Loucy (cell line): Measurements from ENCODE around the gene DDIT4.

Experiments
- H2AFZ ChIP-seq: fragments of 200-600 bp; sonication (generic); 2 replicates; pipeline ENCODE4 v1.6.0; 2016; ENCODE audit warnings: antibody characterized with exemption, mild to moderate bottlenecking, low read length, moderate library complexity
- H3F3A ChIP-seq: fragments of 200-600 bp; 2 replicates; pipeline ENCODE4 v1.6.0; 2016; ENCODE audit warnings: antibody characterized with exemption, low read depth, mild to moderate bottlenecking
- H3K27me3 ChIP-seq: fragments of 200-600 bp; sonication (generic); 2 replicates; pipeline ENCODE4 v1.6.1; 2014; ENCODE audit warnings: low read length, mild to moderate bottlenecking; ENCODE audit not compliant: insufficient read depth, poor library complexity, severe bottlenecking
- H3K36me3 ChIP-seq: fragments of 200-600 bp; sonication (generic); 2 replicates; pipeline ENCODE4 v1.6.1; 2016; ENCODE audit warnings: low read length; ENCODE audit not compliant: insufficient read depth
- H3K4me1 ChIP-seq: fragments of 200-600 bp; sonication (generic); 2 replicates; pipeline ENCODE4 v1.5.1; 2014; ENCODE audit warnings: low read length, mild to moderate bottlenecking; ENCODE audit not compliant: insufficient read depth, poor library complexity, severe bottlenecking
- H3K4me2 ChIP-seq: fragments of 200-600 bp; sonication (generic); 2 replicates; pipeline ENCODE4 v1.6.0; 2014; ENCODE audit warnings: antibody characterized with exemption, low read length, low read depth, mild to moderate bottlenecking; ENCODE audit not compliant: poor library complexity, severe bottlenecking
- H3K4me3 ChIP-seq: fragments of 200-600 bp; sonication (generic); 2 replicates; pipeline ENCODE4 v1.5.1; 2014; ENCODE audit warnings: low read length, mild to moderate bottlenecking, mixed read lengths; ENCODE audit not compliant: poor library complexity, severe bottlenecking
- H3K79me2 ChIP-seq: fragments of 200-600 bp; sonication (generic); 2 replicates; pipeline ENCODE4 v1.6.1; 2014; ENCODE audit warnings: low read length; ENCODE audit not compliant: insufficient read depth
- H3K9ac ChIP-seq: fragments of 200-600 bp; sonication (generic); 2 replicates; pipeline ENCODE4 v1.6.0; 2014; ENCODE audit warnings: mild to moderate bottlenecking, low read depth, low read length, moderate library complexity; ENCODE audit not compliant: poor library complexity, severe bottlenecking
- H3K9me2 ChIP-seq: fragments of 200-600 bp; sonication (generic); replicated peaks from 2 replicates; pipeline ENCODE4 v1.6.1; 2016; ENCODE audit warnings: low read depth, low read length, mixed read lengths
- H3K9me3 ChIP-seq: fragments of 200-600 bp; sonication (generic); 2 replicates; pipeline ENCODE4 v1.6.1; 2014; ENCODE audit warnings: mild to moderate bottlenecking, antibody characterized with exemption, low read length, low read depth; ENCODE audit not compliant: insufficient read depth
- H4K20me1 ChIP-seq: fragments of 200-600 bp; sonication (generic); 2 replicates; pipeline ENCODE4 v1.6.0; 2014; ENCODE audit warnings: antibody characterized with exemption, low read length, mild to moderate bottlenecking; ENCODE audit not compliant: insufficient read depth, poor library complexity, severe bottlenecking
- CTCF ChIP-seq: fragments of 200-600 bp; sonication (generic); conservative IDR thresholded peaks from 2 replicates; pipeline ENCODE4 v1.5.1; 2014; ENCODE audit warnings: mild to moderate bottlenecking, antibody characterized with exemption, low read length
- EZH2phosphoT487 ChIP-seq: fragments of 200-600 bp; IDR thresholded peaks from 2 replicates; pipeline ENCODE4 v1.6.1; 2018; ENCODE audit warnings: antibody characterized with exemption, mild to moderate bottlenecking, moderate library complexity, borderline replicate concordance

DDIT4 gene

GRCh38 chr10:72227826-72228225 lies 45.9 kb upstream of the DDIT4 start:
- H3K4me1 ChIP-seq, result peaks cover 19% of the 10 kb centered on the region
- peaks cover 5% of the 10 kb centered on the region; the same call in 1 of the 2 replicates for H3K36me3 ChIP-seq
- H3K79me2 ChIP-seq, result peaks cover 47% of the 10 kb centered on the region; the same call in 1 of the 2 replicates
- no peaks in the 10 kb centered on the region for H3K27me3 ChIP-seq
- peaks cover 3% of the 10 kb centered on the region for H4K20me1 ChIP-seq
- H3K4me2 ChIP-seq, result no peak overlapping the region
- H3K9me2 ChIP-seq, result no peaks in the 10 kb centered on the region
- no peaks in the 10 kb centered on the region for H3F3A ChIP-seq
- H3K9me3 ChIP-seq, result no peaks in the 10 kb centered on the region
- H2AFZ ChIP-seq, result no peak overlapping the region
- no peak overlapping the region for H3K4me3 ChIP-seq
- H3K9ac ChIP-seq, result no peak overlapping the region
- no peak for TF ChIP-seq CTCF
- no peak for TF ChIP-seq EZH2phosphoT487

- no peaks in the 10 kb centered on the region for H3K27me3 ChIP-seq
- peaks cover 16% of the 10 kb centered on the region for H3K4me1 ChIP-seq
- peaks cover under 1% of the 10 kb centered on the region for H4K20me1 ChIP-seq
- no peak overlapping the region for H3K9ac ChIP-seq
- H3K9me2 ChIP-seq, result no peaks in the 10 kb centered on the region
- H3F3A ChIP-seq, result no peaks in the 10 kb centered on the region
- H3K4me2 ChIP-seq, result no peak overlapping the region
- peaks cover 10% of the 10 kb centered on the region; the same call in 1 of the 2 replicates for H3K36me3 ChIP-seq
- no peak overlapping the region for H3K4me3 ChIP-seq
- H2AFZ ChIP-seq, result no peak overlapping the region
- TF ChIP-seq CTCF, result no peak
- TF ChIP-seq EZH2phosphoT487, result no peak
- no peaks in the 10 kb centered on the region for H3K9me3 ChIP-seq
- H3K79me2 ChIP-seq, result peaks cover 44% of the 10 kb centered on the region; the same call in 1 of the 2 replicates
Observed at GRCh38 chr10:72228318-72228751, 45.4 kb upstream of the DDIT4 start.

GRCh38 chr10:72229261-72230251 lies 44.2 kb upstream of the DDIT4 start:
- TF ChIP-seq EZH2phosphoT487 (no peak), CTCF (no peak)
- H3K4me1 ChIP-seq, result peaks cover 10% of the 10 kb centered on the region
- no peaks in the 10 kb centered on the region for H3K9me2 ChIP-seq
- H3K4me3 ChIP-seq, result no peak overlapping the region
- no peak overlapping the region for H3K4me2 ChIP-seq
- no peaks in the 10 kb centered on the region for H3F3A ChIP-seq
- no peaks in the 10 kb centered on the region for H3K27me3 ChIP-seq
- H3K79me2 ChIP-seq, result peaks cover 35% of the 10 kb centered on the region; the same call in 1 of the 2 replicates
- H2AFZ ChIP-seq, result no peak overlapping the region
- no peak overlapping the region for H3K9ac ChIP-seq
- H3K36me3 ChIP-seq, result peaks cover 20% of the 10 kb centered on the region
- H4K20me1 ChIP-seq, result no peaks in the 10 kb centered on the region
- H3K9me3 ChIP-seq, result no peaks in the 10 kb centered on the region
